Measurements from ENCODE around the gene TCN1. TPM values are rescaled to one million over a fixed set of nuclear protein-coding genes. Genes with fewer than 3 reads are reported as not detected.

The TCN1 gene
- not detected in 2 replicates for total RNA-seq

GRCh38 chr11:59866397-59866796, at the start of gene TCN1:
TSS of gene TCN1 (minus strand) at chr11:59866487. CDS start at chr11:59866470, 17 bp downstream.

GRCh38 chr11:59878575-59878974, 12.3 kb upstream of the TCN1 start, which contains the start of gene OOSP3:
TSS of gene OOSP3 (plus strand) at chr11:59878782. CDS start at chr11:59878809, 27 bp downstream.

GRCh38 chr11:59845399-59845798, 20.9 kb downstream of the TCN1 start, which contains the start of gene CBLIF:
TSS of gene CBLIF (minus strand) at chr11:59845499. CDS start at chr11:59845453, 46 bp downstream.

GRCh38 chr11:59810189-59810910, 55.9 kb downstream of the TCN1 start, which contains the start of gene MRPL16:
TSS of gene MRPL16 (minus strand) at chr11:59810778. CDS start at chr11:59810658, 120 bp downstream.

Other genes with a start within 250 kb of the TCN1 start
- 6.4 and 8.9 TPM in 2 replicates for gene PATL1, start 197.4 kb downstream of the TCN1 start, total RNA-seq
- gene OR10V1, start 152.6 kb downstream of the TCN1 start, total RNA-seq = not detected in 2 replicates
- 4.9 and 6.9 TPM in 2 replicates for gene STX3, start 111.1 kb downstream of the TCN1 start, total RNA-seq
- gene MRPL16, start 55.7 kb downstream of the TCN1 start, total RNA-seq = 61.7 and 67.1 TPM in 2 replicates
- gene CBLIF, start 21.0 kb downstream of the TCN1 start, total RNA-seq = not detected in 2 replicates
- gene OOSP3, start 12.3 kb upstream of the TCN1 start, total RNA-seq = not detected in 2 replicates
- not detected in 2 replicates for gene OOSP1, start 71.9 kb upstream of the TCN1 start, total RNA-seq
- gene OOSP4A, start 97.5 kb upstream of the TCN1 start, total RNA-seq = not detected in 2 replicates
- gene OOSP4B, start 150.7 kb upstream of the TCN1 start, total RNA-seq = not detected in 2 replicates
- not detected in 2 replicates for gene OOSP2, start 173.9 kb upstream of the TCN1 start, total RNA-seq
- gene MS4A3, start 190.2 kb upstream of the TCN1 start, total RNA-seq = not detected in 2 replicates
- gene MS4A2, start 222.2 kb upstream of the TCN1 start, total RNA-seq = not detected in 2 replicates